SK-N-MC (cell line): ENCODE data around the gene ZFX.

Source experiments
- DNase-seq: peaks from one replicate; pipeline ENCODE4 v3.0.0-alpha.2; 2011; ENCODE audit warnings: low read depth, low spot score
- H3K27ac ChIP-seq: fragments of 200-600 bp; sonication (generic); 2 replicates; pipeline ENCODE4 v1.5.1; 2016; ENCODE audit warnings: mixed run types
- H3K36me3 ChIP-seq: fragments of 200-600 bp; sonication (generic); 2 replicates; pipeline ENCODE4 v1.6.1; 2017; ENCODE audit warnings: antibody characterized with exemption, low read length, mixed read lengths; ENCODE audit not compliant: insufficient read depth
- H3K4me3 ChIP-seq: fragments of 200-600 bp; sonication (generic); 2 replicates; pipeline ENCODE4 v1.5.1; 2016
- H3K9ac ChIP-seq: fragments of 200-600 bp; sonication (generic); 2 replicates; pipeline ENCODE4 v1.8.0; 2017; ENCODE audit warnings: mixed run types, mixed read lengths; ENCODE audit not compliant: insufficient read length
- H3K9me3 ChIP-seq: fragments of 200-600 bp; sonication (generic); 2 replicates; pipeline ENCODE4 v1.6.1; 2017; ENCODE audit warnings: low read depth, mild to moderate bottlenecking, antibody characterized with exemption, low read length, moderate library complexity, mixed read lengths
- EZH2 ChIP-seq: fragments of 200-600 bp; sonication (generic); IDR thresholded peaks from one replicate; pipeline ENCODE4 v1.6.1; 2017; ENCODE audit warnings: antibody characterized with exemption
- FOXP2 ChIP-seq: optimal IDR thresholded peaks from 2 replicates; pipeline ENCODE3; 2011; ENCODE audit warnings: mild to moderate bottlenecking, moderate library complexity; ENCODE audit not compliant: insufficient read depth; ENCODE audit errors: extremely low read length, control extremely low read depth
- POLR2AphosphoS5 ChIP-seq: IDR thresholded peaks from 2 replicates; pipeline ENCODE4 v1.6.1; 2012; ENCODE audit warnings: mild to moderate bottlenecking, low read depth, low read length, borderline replicate concordance

Gene ZFX

DNA sequence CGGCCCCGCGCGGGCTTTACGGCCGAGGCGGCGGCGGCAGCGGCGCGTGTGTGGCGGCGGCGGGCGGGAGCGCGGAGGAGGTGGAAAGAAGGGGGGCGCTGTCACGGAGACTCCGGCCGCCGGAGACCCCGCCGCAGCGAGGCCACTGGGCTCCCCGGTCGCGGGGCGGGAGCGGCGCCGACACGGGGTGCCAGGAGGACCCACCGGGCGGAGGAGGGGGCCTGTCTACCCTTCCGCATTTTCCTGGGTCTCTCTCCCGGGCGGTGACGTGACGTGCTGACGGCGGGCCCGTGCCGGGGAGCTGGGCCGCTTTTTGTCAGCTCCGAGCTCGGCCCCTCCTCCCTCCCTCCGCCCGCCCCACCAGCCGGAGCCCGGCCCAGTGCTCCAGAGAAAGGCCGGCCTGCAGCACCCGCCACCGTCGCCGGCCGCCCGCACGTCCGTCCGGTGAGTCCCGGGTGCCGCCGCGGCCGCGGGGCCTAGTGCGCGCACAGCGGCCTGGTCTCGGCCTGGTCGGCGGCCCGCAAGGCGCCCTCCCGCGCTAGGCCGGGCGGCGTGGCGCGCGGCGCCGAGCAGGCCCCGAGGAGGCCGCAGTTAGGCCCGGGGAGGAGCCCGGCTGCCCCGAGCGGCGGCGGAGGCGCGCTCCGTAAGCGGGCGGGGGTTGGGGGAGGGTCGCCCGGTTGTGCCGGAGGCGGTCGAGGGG is at the start of gene ZFX:
ZFX (plus strand) TSS at position 379 of the 700 bp plus-strand sequence. CDS start 23,014 bp downstream, outside the sequence.
- H3K27ac ChIP-seq = peak within 1 kb of the TSS; percentile 98
- H3K9me3 ChIP-seq = no peaks in the 10 kb centered on the region
- TF ChIP-seq FOXP2 = no peak
- no peak for TF ChIP-seq EZH2
- peak; percentile 48; the same call in 1 of the 2 replicates for TF ChIP-seq POLR2AphosphoS5
- DNase-seq = no peak
- H3K36me3 ChIP-seq = peaks cover 22% of the 10 kb centered on the region
- peak within 1 kb of the TSS; percentile 97 for H3K9ac ChIP-seq
- H3K4me3 ChIP-seq = peak within 1 kb of the TSS; percentile 89

GRCh38 chrX:24100713-24101112 is 48.8 kb upstream of the ZFX start:
- DNase-seq = no peak
- no peak overlapping the region for H3K9ac ChIP-seq
- no peak for TF ChIP-seq POLR2AphosphoS5
- no peak for TF ChIP-seq FOXP2
- TF ChIP-seq EZH2 = no peak
- no peaks in the 10 kb centered on the region for H3K9me3 ChIP-seq
- H3K36me3 ChIP-seq = no peaks in the 10 kb centered on the region
- H3K4me3 ChIP-seq = no peak overlapping the region
- no peak overlapping the region for H3K27ac ChIP-seq

DNA sequence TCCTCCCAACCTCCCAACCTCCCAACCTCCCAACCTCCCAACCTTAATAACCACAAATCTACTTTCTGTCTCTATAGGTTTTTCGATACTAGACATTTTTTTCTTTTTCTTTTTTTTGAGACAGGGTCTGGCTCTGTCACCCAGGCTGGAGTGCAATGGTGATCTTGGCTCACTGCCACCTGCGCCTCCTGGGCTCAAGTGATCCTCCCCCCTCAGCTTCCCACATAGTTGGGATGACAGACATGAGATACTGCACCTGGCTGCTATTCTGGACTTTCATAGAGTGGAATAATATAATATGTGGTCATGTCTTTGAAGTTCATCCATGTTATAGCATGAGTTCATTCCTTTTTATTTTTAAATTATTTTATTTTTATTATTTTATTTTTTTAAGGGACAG is 39.5 kb upstream of the ZFX start:
- no peaks in the 10 kb centered on the region for H3K36me3 ChIP-seq
- H3K9me3 ChIP-seq = no peaks in the 10 kb centered on the region
- TF ChIP-seq FOXP2 (no peak), EZH2 (no peak), POLR2AphosphoS5 (no peak)
- H3K27ac ChIP-seq = no peak overlapping the region
- no peak overlapping the region for H3K4me3 ChIP-seq
- H3K9ac ChIP-seq = no peak overlapping the region
- DNase-seq = no peak

GRCh38 chrX:24113181-24113580 is 36.3 kb upstream of the ZFX start:
- no peak overlapping the region for H3K27ac ChIP-seq
- DNase-seq = no peak

DNA sequence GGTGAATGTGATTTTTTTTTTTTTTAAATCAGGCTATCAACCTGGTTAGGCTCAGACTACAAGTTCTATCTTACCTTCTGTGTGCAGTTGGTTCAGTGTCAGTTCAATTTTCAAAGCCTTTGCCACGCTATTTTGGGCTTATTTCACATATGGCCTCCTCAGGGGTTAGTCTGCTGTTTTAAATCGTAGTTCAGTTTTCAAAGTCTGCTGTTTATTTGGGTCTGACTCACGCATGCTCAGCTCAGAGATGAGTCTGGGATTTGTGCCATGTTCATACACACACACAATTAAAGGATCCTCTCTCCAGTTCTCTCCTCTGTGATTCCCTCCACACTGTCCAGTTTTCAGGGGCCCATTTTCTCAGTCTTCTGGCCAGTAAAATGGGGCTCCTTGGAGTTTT is 32.3 kb upstream of the ZFX start:
- Histone ChIP-seq H3K36me3 (no peaks in the 10 kb centered on the region), H3K9ac (no peak overlapping the region), H3K4me3 (no peak overlapping the region), H3K9me3 (no peaks in the 10 kb centered on the region), H3K27ac (no peak overlapping the region)
- no peak for TF ChIP-seq FOXP2
- no peak for TF ChIP-seq EZH2
- no peak for TF ChIP-seq POLR2AphosphoS5
- DNase-seq = no peak

More at GRCh38 chrX:24113181-24113580, 36.3 kb upstream of the ZFX start:
- Histone ChIP-seq H3K36me3 (no peaks in the 10 kb centered on the region), H3K4me3 (no peak overlapping the region), H3K9me3 (no peaks in the 10 kb centered on the region), H3K9ac (no peak overlapping the region)
- TF ChIP-seq FOXP2 = no peak

- no peak overlapping the region for H3K9ac ChIP-seq
- no peak overlapping the region for H3K4me3 ChIP-seq
- DNase-seq = no peak
- no peak overlapping the region for H3K27ac ChIP-seq
- TF ChIP-seq FOXP2 (no peak), EZH2 (no peak), POLR2AphosphoS5 (no peak)
- no peaks in the 10 kb centered on the region for H3K9me3 ChIP-seq
- H3K36me3 ChIP-seq = no peaks in the 10 kb centered on the region
These were observed 25.2 kb upstream of the ZFX start for GRCh38 chrX:24124244-24124799.

DNA sequence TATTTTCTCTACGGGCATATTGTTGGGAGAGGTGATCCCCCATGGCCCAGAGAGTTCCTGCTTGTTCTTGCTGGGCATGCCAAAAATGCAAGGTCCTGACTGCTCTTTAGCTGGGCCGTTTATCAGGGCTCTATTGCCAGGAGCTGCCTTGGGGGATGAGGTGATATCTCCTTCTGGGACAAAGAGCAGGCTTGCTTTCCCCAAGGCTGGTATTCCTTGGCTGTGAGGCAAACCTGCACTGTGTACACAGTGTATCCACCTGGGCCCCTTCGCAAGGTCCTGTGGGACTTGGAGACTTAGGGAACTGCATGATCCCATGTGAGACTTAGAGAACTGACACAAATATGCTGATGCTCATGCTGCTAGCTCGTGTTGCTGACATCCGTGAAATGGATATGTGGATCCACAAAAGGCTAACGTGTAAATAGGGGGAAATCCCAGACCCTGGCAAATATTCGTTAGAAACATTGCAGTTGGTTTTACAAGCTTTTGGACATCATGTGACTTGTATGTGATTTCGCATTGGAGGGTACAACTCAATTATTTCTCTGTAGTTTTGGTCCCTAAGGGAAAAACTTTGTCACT is 24.4 kb upstream of the ZFX start:
- no peak for TF ChIP-seq FOXP2
- TF ChIP-seq POLR2AphosphoS5 = no peak
- no peak for TF ChIP-seq EZH2
- H3K9me3 ChIP-seq = no peaks in the 10 kb centered on the region
- no peaks in the 10 kb centered on the region for H3K36me3 ChIP-seq
- H3K9ac ChIP-seq = no peak overlapping the region
- no peak overlapping the region for H3K27ac ChIP-seq
- DNase-seq = no peak
- H3K4me3 ChIP-seq = no peak overlapping the region

- Histone ChIP-seq H3K27ac (no peak overlapping the region), H3K9me3 (no peaks in the 10 kb centered on the region), H3K4me3 (no peak overlapping the region), H3K36me3 (no peaks in the 10 kb centered on the region), H3K9ac (no peak overlapping the region)
- no peak for DNase-seq
- no peak for TF ChIP-seq POLR2AphosphoS5
- no peak for TF ChIP-seq EZH2
- TF ChIP-seq FOXP2 = no peak
These were observed 18.1 kb upstream of the ZFX start for GRCh38 chrX:24131476-24131875.
